WTC11 (cell line): ENCODE results near the gene HSDL1.

Experiments used
- AFF4 ChIP-seq: sonication (generic); formaldehyde crosslinking; IDR thresholded peaks from 2 replicates; pipeline ENCODE4 v1.8.1; 2023; ENCODE audit warnings: mild to moderate bottlenecking, missing genetic modification reagents, borderline replicate concordance
- CBFB ChIP-seq: sonication (generic); formaldehyde crosslinking; IDR thresholded peaks from 2 replicates; pipeline ENCODE4 v1.8.1; 2022; ENCODE audit warnings: mild to moderate bottlenecking, low read depth, missing genetic modification reagents
- E2F1 ChIP-seq: sonication (generic); formaldehyde crosslinking; IDR thresholded peaks from 2 replicates; pipeline ENCODE4 v1.8.0; 2022; ENCODE audit warnings: mild to moderate bottlenecking, missing genetic modification reagents
- ETV6 ChIP-seq: sonication (generic); formaldehyde crosslinking; IDR thresholded peaks from 2 replicates; pipeline ENCODE4 v1.8.1; 2022; ENCODE audit warnings: mild to moderate bottlenecking, missing genetic modification reagents
- FOXP4 ChIP-seq: sonication (generic); formaldehyde crosslinking; IDR thresholded peaks from 2 replicates; pipeline ENCODE4 v1.8.0; 2022; ENCODE audit warnings: mild to moderate bottlenecking, missing genetic modification reagents
- KAT7 ChIP-seq: sonication (generic); formaldehyde crosslinking; IDR thresholded peaks from 2 replicates; pipeline ENCODE4 v1.8.1; 2023; ENCODE audit warnings: missing genetic modification reagents, mild to moderate bottlenecking, borderline replicate concordance
- NFYB ChIP-seq: sonication (generic); formaldehyde crosslinking; conservative IDR thresholded peaks from 2 replicates; pipeline ENCODE4 v1.8.0; 2022; ENCODE audit warnings: low read depth, missing genetic modification reagents
- NR2C2 ChIP-seq: sonication (generic); formaldehyde crosslinking; IDR thresholded peaks from 2 replicates; pipeline ENCODE4 v1.8.0; 2022; ENCODE audit warnings: mild to moderate bottlenecking, missing genetic modification reagents
- SMAD4 ChIP-seq: sonication (generic); formaldehyde crosslinking; IDR thresholded peaks from 2 replicates; pipeline ENCODE4 v1.8.0; 2022; ENCODE audit warnings: mild to moderate bottlenecking, missing genetic modification reagents
- TEAD4 ChIP-seq: sonication (generic); formaldehyde crosslinking; IDR thresholded peaks from 2 replicates; pipeline ENCODE4 v1.8.0; 2022; ENCODE audit warnings: mild to moderate bottlenecking, missing genetic modification reagents
- TP53 ChIP-seq: sonication (generic); formaldehyde crosslinking; IDR thresholded peaks from 2 replicates; pipeline ENCODE4 v1.8.1; 2023; ENCODE audit warnings: mild to moderate bottlenecking, missing genetic modification reagents
- USF2 ChIP-seq: sonication (generic); formaldehyde crosslinking; IDR thresholded peaks from 2 replicates; pipeline ENCODE4 v1.8.1; 2023; ENCODE audit warnings: mild to moderate bottlenecking, missing genetic modification reagents, moderate library complexity
- ZNF232 ChIP-seq: sonication (generic); formaldehyde crosslinking; IDR thresholded peaks from 2 replicates; pipeline ENCODE4 v1.8.0; 2022; ENCODE audit warnings: mild to moderate bottlenecking, missing genetic modification reagents
- TF ChIP-seq, protein P1 (sequence below): fragments of 200-600 bp; IDR thresholded peaks from 2 replicates; pipeline ENCODE4 v1.8.0; 2022; ENCODE audit warnings: antibody characterized with exemption

- TF ChIP-seq, protein P1, sequence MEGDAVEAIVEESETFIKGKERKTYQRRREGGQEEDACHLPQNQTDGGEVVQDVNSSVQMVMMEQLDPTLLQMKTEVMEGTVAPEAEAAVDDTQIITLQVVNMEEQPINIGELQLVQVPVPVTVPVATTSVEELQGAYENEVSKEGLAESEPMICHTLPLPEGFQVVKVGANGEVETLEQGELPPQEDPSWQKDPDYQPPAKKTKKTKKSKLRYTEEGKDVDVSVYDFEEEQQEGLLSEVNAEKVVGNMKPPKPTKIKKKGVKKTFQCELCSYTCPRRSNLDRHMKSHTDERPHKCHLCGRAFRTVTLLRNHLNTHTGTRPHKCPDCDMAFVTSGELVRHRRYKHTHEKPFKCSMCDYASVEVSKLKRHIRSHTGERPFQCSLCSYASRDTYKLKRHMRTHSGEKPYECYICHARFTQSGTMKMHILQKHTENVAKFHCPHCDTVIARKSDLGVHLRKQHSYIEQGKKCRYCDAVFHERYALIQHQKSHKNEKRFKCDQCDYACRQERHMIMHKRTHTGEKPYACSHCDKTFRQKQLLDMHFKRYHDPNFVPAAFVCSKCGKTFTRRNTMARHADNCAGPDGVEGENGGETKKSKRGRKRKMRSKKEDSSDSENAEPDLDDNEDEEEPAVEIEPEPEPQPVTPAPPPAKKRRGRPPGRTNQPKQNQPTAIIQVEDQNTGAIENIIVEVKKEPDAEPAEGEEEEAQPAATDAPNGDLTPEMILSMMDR = no peak
- TF ChIP-seq TEAD4 (CRISPR knock-in tag) (no peak), CBFB (no peak), SMAD4 (CRISPR knock-in tag) (no peak), NFYB (CRISPR knock-in tag) (no peak), ZNF232 (CRISPR knock-in tag) (no peak), NR2C2 (CRISPR knock-in tag) (no peak), E2F1 (CRISPR knock-in tag) (no peak), ETV6 (CRISPR knock-in tag) (no peak), AFF4 (CRISPR knock-in tag) (no peak), TP53 (CRISPR knock-in tag) (no peak), FOXP4 (CRISPR knock-in tag) (no peak), USF2 (CRISPR knock-in tag) (no peak), KAT7 (CRISPR knock-in tag) (no peak)
Measured at GRCh38 chr16:84091460-84091859, 53.5 kb downstream of the HSDL1 start.
